OCI-M1 (cell line): ENCODE measurements around the gene CPLANE2.
"Not testable (repeated sequence)": the region's sequence is repeated elsewhere in the genome, so short reads cannot be mapped to it uniquely, and the experiment has no call there.

Experiments
- DNase-seq: peaks from one replicate; lab custom pipeline; 2025; lab: John Stamatoyannopoulos, UW

The CPLANE2 gene

DNA sequence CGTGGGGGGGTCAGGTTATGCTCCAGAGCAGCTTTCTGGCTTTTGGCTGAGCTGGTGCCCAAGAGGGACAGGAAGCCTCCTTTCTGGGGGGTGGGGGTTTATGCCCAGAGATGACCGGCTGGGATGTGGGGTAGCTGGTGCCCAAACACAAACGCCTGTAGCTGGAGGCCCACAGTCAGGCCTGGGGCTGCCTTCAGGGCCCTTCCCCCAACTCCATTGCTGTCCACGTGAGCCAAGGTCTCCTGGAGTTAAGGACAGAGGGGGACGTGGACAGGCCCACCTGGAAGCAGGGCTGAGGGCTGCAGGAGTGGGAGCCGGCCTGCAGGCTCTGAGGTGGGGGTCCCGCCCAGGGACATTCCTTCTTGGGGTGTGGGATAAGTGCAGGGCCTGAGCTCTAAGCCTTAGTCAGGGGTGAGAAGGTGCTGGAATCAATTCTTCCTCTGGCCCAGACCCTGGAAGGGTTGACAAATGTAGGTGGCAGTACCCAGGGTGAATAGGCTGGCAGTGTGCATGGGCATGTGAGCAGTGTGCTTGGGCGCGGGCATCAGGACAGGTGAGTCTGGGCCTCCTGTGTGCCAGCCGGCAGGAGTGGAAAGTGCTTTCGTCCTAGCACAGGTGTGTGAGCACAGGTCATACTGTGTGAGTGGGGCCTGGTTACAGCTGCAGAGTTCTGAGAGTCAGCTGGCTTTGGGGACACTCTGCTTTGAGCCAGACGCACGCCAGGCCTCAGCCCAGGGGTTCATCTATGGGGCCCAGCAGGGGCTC is 6.8 kb downstream of the CPLANE2 start:
- no peak for DNase-seq

DNA sequence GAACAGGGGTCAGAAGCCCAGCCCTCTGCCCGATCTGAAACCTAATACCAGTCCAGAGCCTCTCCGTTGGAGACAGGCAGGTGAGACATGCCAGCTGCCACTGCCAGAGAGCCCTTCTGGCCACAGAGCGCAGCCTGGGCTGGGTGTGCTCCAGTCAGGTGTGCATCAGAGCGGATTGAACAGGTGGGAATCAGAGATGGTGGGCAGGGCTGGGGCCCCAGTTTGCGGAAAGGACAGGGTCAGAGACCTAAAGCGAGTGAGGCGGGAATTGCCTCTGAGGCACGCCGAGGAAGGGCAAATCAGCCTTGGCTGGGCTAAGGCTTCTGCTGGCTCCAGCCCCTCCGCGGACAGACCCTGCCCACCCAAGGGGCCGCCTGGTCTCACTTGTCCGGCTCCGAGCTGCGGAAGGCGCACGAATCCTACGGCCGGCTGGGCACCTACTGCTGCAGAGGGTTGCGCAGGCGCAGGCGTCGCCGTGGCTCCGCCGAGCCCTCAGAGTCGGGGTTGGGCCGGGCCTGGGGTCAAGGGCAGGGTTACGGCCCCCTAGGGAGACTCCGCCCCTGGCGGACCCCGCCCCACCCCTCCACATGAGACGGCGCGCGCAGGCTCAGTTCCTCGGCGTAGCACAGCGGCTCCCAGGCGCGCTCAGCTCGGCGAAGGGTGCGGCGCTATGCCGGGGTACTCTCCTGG is 10.3 kb downstream of the CPLANE2 start:
- DNase-seq = no peak

DNA sequence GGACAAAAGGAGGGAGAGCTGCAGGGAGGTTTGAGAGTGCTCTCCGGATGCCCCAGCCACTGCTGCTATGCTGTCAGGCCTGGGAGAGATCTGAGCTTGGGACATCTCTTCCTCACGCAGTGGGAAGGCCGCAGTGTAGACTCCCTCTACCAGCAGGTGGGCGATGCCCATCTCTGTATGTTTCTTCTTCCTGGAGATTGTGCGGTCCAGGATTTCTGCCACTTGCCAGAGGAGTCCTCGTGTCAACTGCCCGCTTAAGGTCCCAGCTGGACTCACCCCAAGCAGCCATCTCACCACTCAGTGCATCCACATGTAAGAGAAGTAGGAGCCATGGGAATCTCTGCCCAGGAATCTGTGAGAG is 10.9 kb downstream of the CPLANE2 start:
- DNase-seq = no peak

DNA sequence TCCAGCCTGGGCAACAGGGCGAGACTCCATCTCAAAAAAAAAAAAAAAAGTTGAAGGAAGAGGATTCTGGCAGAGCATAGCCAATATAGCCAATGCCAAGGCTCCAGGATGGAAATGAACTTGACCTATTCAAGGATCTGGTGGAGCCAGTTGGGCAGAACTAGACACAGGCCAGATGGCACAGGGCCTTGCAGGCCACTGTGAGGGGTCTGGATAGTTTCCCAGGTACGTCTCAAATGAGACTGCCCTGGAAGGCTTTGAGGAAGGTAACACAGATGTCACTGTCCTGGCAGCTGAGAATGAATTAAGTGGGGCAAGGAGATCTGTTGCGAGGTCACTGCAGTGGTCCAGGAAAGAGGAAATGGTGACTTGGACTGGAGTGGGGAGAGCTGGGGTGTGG is 12.5 kb downstream of the CPLANE2 start:
- no peak for DNase-seq

DNA sequence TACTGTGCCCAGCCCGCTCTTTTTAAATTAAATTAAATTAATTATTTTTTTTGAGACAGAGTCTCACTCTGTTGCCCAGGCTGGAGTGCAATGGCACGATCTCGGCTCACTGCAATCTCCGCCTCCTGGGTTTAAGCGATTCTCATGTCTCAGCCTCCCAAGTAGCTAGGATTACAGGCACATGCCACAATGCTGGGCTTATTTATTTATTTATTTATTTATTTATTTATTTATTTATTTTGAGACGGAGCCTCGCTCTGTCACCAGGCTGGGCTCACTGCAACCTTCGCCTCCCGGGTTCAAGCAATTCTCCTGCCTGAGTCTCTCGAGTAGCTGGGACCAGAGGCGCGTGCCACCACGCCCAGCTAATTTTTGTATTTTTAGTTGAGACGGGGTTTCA is 14.3 kb downstream of the CPLANE2 start:
- not testable (repeated sequence) for DNase-seq

DNA sequence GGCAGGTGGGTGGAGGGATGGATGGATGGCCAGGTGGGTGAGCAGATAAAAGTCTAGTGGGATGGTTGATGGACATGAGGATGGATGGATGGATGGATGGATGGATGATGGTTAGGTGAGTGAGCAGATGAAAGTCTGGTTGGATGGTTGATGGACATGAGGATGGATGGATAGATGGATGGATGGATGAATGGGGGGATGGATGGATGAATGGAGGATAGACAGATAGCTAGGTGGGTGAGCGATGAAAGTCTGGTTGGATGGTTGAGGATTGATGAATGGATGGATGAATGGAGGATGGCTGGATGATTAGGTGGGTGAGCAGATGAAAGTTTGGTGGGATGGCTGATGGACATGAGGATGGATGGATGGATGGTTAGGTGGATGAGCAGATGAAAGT is 15.5 kb downstream of the CPLANE2 start:
- DNase-seq = no peak

DNA sequence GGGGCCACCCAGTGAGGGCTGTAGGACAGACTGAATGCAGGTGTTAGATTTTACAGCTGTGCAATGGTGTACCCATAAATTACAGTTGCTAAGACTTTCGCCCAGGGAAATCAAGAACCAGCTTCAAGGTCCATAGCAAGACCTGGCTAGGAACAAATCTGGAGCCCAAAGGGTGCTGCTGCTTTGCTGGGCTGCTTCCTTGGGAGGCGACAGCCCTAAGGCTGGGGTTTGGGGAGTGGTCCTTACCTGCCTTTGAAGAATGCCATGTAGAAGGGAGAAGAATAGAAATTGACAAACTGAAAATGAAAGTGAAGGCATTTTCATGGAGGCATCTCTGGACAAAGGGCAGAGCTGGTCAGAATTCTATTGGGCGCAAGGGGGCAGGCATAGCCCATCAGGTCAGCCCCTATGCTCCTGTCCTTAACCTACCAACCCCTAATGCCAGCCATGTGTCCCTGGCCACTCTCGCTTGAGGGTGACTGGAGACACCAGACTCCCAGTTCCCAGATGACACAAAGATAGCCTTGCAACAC is 16.9 kb downstream of the CPLANE2 start:
- DNase-seq = peak; percentile 79

DNA sequence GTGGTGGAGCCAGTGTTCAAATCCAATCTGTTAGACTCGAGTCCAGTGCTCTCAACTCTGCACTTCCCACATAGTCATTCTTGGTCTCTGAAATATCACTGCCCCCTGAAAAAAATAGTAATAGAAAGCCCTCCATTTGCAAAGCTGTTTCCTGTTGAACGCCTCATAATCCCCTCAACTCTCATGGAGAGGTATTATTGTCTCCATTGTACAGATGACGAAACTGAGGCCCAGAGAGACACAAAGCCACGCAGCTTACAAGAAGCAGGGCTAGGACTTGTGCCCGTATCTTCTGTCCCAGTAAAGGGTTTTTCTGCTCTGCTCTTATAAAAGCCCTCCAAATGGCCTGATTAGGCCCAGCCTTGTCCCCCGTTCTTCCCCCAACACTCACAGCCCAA is 18.3 kb downstream of the CPLANE2 start:
- no peak for DNase-seq

DNA sequence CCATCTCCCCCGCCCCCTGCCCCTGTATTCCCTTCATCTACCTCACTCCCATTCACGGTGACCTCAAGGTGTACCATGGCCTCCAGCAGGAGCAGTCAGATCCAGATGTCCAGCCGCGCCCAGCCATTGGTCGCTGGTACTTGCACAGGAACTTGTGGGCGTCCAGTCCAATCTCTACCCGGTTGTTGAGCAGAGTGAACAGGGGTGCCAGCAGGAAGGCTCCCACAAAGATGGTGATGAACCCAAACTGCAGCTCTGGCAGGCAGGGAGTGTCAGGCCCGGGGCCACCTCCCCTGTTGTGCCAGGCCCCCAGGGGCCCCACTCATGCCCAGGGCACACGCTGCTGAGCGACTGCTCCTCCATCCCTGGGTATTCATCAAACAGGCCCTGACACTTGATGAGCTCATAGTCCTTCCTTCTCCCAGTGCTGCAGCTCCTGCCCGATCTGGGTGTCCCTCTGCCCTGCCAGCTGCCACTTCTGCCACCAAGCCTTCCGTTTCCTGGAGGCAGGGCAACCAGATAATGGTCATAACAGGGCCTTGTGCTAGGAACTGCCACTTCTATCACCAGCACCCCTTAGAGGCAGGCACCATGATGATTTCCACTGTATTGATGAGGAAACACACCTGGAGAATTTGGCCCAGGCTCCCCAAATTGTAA is 18.8 kb downstream of the CPLANE2 start:
- DNase-seq = no peak

DNA sequence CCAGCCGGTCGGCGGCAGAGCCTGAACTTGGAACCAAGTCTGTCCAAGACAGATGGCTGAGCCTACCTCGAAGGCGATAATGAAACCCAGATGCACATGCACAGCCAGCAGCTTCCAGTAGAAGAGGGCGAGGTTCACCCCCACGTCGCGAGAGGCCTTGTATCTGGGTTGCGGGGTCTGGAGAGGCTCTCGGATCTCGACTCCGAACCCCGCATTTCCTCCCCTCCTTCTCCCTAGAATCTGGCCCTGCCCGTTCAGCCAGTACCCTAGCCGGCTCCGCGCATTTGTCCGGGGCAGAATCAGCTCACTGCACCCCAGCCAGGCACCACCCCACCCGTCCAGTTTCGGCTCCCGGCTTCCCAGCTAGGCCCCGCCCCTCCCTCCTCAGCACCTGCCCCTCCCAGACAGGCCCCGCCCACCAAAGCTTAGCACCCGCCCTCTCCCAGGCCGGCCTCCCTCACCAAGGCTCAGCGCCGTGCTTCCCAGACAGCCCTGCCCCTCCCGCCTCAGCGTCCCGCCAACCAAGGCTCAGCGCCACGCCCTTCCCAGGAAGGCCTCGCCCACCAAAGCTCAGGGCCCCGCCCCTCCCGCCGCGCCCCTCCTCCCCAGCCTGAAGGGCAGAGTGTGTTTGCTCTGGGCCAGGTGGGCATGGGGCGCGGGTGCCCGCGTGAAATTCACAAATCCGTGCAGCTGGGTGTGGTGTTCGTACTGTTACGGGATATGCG is 19.8 kb downstream of the CPLANE2 start:
- DNase-seq = peak; percentile 97

DNA sequence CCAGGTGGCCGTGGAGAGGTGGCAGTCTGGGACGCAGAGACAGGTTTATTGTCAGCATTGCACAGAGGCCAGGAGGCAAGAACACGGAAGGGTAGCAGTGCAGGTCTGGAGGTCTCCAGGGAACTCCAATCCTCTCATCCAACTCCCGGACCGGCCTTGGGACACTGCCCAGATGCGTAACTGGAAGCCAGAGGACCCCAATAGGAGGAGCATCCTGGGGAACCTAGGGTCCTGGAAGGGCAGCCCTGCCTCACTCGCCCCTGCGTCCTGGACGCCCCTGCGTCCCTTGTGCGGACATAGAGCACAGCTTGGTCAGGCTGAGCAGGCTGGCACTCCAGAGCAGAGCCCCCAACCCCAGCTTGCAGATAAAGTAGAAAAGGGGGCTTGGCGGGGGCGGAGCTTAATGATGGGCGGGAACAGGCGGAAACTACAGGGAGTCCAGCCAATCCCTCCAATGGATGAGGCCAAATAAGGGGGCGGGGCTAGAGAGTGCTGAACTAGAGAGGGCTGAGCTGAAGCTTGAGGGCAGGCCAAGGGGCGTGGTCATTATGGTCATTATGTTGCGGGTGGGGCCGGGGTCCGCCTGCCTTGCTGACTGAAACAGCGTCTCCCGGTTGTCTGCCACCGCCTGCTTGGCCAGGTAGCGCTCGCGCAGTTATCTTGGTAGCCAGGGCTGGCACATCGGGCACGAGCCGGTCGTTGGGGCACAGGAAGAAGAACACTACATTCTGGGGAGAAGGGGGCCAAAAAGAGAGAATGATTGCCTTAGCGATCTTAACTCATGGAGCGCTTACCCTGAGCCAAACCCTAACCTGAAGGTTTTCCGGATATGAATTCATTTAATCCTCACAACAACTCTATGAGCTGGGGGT is 20.9 kb downstream of the CPLANE2 start:
- peak; percentile 76 for DNase-seq

DNA sequence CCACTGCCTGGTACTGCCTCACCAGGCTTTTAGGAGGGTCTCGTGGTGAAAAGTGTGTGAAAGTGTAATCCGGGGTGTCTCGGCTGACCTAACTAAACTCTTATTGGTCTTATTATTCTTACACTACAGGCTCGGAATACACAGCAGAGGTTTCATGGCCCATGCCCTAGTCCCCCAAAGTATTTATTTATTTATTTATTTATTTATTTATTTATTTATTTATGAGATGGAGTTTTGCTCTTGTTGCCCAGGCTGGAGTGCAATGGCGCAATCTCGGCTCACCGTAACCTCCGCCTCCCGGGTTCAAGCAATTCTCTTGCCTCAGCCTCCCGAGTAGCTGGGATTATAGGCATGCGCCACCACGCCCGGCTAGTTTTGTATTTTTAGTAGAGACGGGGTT is 21.7 kb downstream of the CPLANE2 start:
- DNase-seq = not testable (repeated sequence)

DNA sequence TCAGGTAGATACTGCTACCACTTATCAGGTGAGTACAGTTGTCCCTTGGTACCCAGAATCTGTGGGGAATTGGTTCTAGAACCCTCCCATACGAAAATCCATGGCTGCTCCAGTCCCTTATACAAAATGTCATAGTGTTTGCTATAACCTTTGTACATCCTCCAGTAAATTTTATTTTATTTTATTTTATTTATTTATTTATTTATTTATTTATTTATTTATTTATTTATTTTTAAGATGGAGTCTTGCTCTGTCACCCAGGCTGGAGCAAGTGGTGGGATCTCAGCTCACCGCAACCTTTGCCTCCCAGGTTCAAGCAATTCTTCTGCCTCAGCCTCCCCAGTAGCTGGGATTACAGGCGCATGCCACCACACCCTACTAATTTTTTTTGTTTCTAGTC is 23.4 kb downstream of the CPLANE2 start:
- not testable (repeated sequence) for DNase-seq

DNA sequence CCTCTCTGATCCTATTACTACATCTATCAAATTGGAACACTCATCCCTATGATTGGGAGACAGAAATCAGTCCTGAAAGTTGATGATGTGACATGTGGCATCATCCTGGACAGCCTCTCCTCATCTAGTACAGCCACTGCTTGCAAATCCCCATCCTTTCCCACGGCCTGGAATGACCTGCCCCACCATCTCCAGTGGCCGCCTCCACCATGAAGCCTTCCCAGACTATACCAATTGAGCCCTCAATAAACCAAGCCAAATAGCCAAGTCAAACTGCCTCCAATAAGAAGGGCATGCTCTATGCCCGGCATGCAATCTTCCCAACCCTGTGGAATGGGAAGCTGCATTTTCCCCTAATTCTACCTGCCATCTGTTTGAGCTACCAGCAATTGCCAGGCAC is 24.0 kb downstream of the CPLANE2 start:
- no peak for DNase-seq

DNA sequence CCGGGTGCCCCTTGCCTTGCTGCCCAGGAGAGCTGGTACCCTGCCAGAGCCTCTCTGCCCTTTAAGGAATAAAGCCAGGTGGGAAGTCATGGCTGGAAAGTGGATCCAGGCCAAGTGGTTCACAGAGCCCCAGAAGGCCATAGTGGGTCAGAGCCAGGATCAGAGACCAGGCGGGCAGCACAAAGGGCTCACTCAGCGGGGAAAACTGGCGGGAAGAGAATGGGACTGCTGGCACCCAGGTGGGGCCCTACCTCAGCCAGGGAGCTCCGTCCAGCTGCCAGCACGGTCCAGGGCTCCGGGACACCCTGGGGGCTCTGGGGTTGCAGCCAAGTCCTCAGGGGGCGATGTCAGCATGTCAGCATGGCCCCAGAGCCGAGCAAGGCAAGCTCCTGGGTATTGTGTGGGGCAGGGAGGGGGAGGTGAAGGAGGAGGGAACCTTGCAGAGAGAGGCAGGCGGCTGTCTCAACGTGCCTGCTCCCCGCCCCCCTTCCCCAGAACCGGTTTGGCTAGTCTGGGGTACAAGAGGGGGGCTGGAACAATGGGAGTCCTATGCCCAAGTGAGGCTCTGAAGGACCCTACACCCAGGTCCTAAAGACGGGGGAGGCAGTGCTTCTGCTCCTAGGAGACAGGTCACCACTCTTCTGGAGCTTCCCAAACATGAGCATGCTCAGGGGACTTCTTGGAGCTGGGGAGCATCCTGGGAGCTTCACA is 24.6 kb downstream of the CPLANE2 start, which contains the start of gene ARHGEF19:
Gene ARHGEF19, minus strand, starts transcription at position 402 of the 711 bp plus-strand sequence. CDS start 3,598 bp downstream, outside the sequence.
- DNase-seq = no peak

DNA sequence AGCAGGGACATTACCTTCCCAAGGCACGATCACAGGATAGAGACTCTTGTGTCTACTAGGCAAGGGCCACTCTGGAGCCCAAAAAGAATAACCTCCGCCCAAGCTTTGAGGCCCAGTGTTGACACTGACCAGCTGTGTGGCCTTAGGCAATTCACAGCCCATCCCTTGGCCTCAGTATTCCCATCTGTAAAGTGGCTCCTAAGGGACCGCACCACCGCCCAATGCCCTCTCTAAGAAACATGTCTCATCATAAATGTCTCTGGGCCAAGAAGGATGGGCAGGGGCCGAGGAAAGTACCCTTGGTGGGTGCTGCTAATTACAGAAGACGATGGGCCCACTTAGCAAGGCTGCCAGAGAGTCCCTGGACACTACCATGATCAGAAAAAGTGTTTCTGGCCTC is 25.2 kb downstream of the CPLANE2 start:
- DNase-seq = no peak

DNA sequence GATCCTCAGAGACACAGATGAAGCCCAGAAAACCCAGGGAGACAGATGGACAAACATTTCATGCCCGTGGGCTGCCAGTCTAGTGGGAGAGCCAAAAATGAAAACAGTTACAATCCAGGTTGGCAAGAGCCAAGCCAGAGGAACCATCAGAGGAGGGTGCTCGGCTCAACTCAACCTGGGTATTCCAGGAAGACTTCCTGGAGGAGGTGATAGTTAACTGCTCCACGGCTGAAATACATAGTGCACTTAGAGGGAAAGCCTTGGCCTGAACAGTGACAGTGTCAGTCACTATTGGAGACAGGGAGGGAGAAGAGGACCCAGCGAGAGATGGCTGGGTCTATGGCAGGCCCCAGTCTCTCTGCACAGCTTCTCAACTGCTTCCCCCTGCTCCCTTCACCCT is 26.4 kb downstream of the CPLANE2 start:
- no peak for DNase-seq

DNA sequence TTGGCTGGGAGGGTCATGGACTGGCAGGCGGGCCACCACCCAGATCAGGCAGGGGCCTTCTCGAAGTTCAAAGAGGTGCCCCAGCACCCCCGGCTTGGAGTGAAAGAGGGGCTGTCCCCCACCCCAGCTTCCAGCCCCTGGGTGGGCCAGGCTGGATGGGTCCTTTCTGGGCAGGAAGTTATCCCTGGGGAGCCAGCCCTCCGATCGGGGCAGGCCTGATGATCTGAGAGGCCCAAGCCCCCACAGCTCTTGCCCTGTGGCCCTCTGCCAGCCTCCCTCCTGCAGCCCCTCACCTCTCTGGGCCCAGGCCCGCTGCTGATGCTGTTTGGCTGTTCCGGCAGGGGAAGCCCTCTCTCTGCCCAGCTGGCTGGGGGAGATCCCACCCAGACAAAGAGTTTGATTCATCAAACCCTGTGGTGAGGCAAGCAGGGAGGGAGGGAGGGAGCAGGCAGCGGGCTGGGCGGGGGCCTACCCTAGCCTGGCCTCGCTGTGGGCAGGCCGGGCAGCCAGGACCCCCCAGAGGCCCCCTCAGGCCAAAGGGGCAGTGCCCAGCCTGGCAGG is 27.1 kb downstream of the CPLANE2 start:
- no peak for DNase-seq

DNA sequence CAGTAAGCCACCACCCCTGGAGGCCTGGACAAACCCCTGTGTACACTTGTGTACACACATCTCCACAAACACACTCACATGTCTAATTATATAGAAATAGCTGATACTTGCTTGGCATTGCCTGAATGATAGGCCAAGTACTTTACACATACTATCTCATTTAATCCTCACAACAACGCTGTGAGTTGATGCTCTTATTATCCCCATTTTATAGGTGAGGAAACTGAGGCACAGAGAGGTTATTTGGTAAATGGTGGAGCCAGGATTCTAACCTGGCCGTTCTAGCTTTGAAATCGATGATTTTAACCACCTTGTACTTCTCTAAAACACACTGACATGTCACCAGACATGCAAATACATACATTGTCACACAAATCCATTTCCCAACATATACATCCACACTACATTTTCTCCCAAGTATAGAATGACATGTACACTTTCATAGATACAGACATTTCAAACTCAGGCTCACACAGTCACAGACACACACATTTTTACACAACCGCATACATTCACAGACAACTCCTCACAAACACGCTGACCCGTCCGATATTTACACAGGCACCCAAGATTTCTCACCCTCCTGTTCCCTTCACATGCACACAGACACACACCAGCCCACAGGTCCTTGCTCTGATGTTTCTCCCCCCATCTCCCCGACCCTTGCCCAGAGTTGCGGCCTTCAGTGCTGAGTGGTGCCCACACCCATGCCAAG is 27.7 kb downstream of the CPLANE2 start:
- no peak for DNase-seq
